ENCODE measurements around the gene HARBI1. TPM values are rescaled to one million over a fixed set of nuclear protein-coding genes. Genes with fewer than 3 reads are reported as not detected.

HARBI1 gene
- total and polyA plus RNA-seq, 4 experiments from 2014 or later = 7.2 to 10.6 (median 9.0) TPM

- Mint-ChIP-seq H3K9me3 (peaks cover 0 to 4% (median 0%) of the 10 kb centered on the region in 8 donors), H3K27ac (peak overlapping the region in 3 of 7 donors; percentile 15 to 23 (median 15)), H3K36me3 (peaks cover 8 to 16% of the 10 kb centered on the region in 2 donors), H3K27me3 (no peaks in the 10 kb centered on the region), H3K4me1 (peaks cover 20 to 31% (median 23%) of the 10 kb centered on the region in 4 donors), H3K4me3 (no peak overlapping the region)
- Histone ChIP-seq H3K9me3 (ENCODE audit: control insufficient read depth in 1 of 2, low read length in 2 of 2) (no peaks in the 10 kb centered on the region), H3K27me3 (ENCODE audit: insufficient read depth, low read length) (no peaks in the 10 kb centered on the region), H3K4me1 (ENCODE audit: insufficient read depth, low read length) (peaks cover 9% of the 10 kb centered on the region), H3K4me3 (ENCODE audit: low read length in 2 of 2) (no peak overlapping the region), H3K27ac (ENCODE audit: low read depth, low read length) (no peak overlapping the region), H3K36me3 (ENCODE audit: insufficient read depth, low read length) (no peaks in the 10 kb centered on the region)
- CTCF ChIA-PET (ENCODE audit: partially characterized antibody) = interaction anchor here (1.4 to 1.5 kb wide), 2 partner anchors 37 to 42 kb away, joined by 3 to 4 read pairs; no protein-coding TSS in a partner anchor
- no peak for DNase-seq
- POLR2A ChIA-PET (ENCODE audit: partially characterized antibody) = interaction anchor here (2.6 kb wide), 1 partner anchor 10 kb away, joined by 14 read pairs; no protein-coding TSS in a partner anchor
- intact Hi-C loops (cut with micrococcal nuclease) = no loop called here
These were observed 46.1 kb downstream of the HARBI1 start for GRCh38 chr11:46570790-46571398.

GRCh38 chr11:46565232-46565840, 51.7 kb downstream of the HARBI1 start:
- no peak overlapping the region for H3K27ac ChIP-seq (ENCODE audit: low read depth, low read length)
- intact Hi-C loops (cut with micrococcal nuclease) = no loop called here
- no peaks in the 10 kb centered on the region for H3K36me3 ChIP-seq (ENCODE audit: insufficient read depth, low read length)
- H3K4me1 Mint-ChIP-seq = peaks cover 15 to 46% (median 24%) of the 10 kb centered on the region in 4 donors
- H3K9me3 ChIP-seq (ENCODE audit: control insufficient read depth in 1 of 2, low read length in 2 of 2) = no peaks in the 10 kb centered on the region
- no peaks in the 10 kb centered on the region for H3K27me3 Mint-ChIP-seq
- CTCF ChIA-PET (ENCODE audit: partially characterized antibody) = interaction anchor here (1.7 kb wide), 1 partner anchor 24 kb away, joined by 4 read pairs; no protein-coding TSS in a partner anchor
- no peak overlapping the region for H3K27ac Mint-ChIP-seq
- H3K4me3 Mint-ChIP-seq = no peak overlapping the region
- peaks cover 24% of the 10 kb centered on the region for H3K4me1 ChIP-seq (ENCODE audit: insufficient read depth, low read length)
- peaks cover 0 to 4% of the 10 kb centered on the region in 2 donors for H3K36me3 Mint-ChIP-seq
- POLR2A ChIA-PET (ENCODE audit: partially characterized antibody) = no interaction called here
- DNase-seq = no peak
- no peaks in the 10 kb centered on the region for H3K9me3 Mint-ChIP-seq
- no peaks in the 10 kb centered on the region for H3K27me3 ChIP-seq (ENCODE audit: insufficient read depth, low read length)
- no peak overlapping the region for H3K4me3 ChIP-seq (ENCODE audit: low read length in 2 of 2)

GRCh38 chr11:46564459-46564858, 52.6 kb downstream of the HARBI1 start:
- Histone ChIP-seq H3K9me3 (ENCODE audit: control insufficient read depth in 1 of 2, low read length in 2 of 2) (no peaks in the 10 kb centered on the region), H3K27me3 (ENCODE audit: insufficient read depth, low read length) (no peaks in the 10 kb centered on the region), H3K27ac (ENCODE audit: low read depth, low read length) (no peak overlapping the region), H3K4me1 (ENCODE audit: insufficient read depth, low read length) (peaks cover 32% of the 10 kb centered on the region), H3K4me3 (ENCODE audit: low read length in 2 of 2) (no peak overlapping the region), H3K36me3 (ENCODE audit: insufficient read depth, low read length) (no peaks in the 10 kb centered on the region)
- intact Hi-C loops (cut with micrococcal nuclease) = no loop called here
- Mint-ChIP-seq H3K27ac (peak overlapping the region in 6 of 7 donors; percentile 10 to 53 (median 35)), H3K36me3 (peaks cover 0 to 3% of the 10 kb centered on the region in 2 donors), H3K9me3 (no peaks in the 10 kb centered on the region), H3K4me1 (peaks cover 15 to 52% (median 27%) of the 10 kb centered on the region in 4 donors), H3K4me3 (no peak overlapping the region), H3K27me3 (no peaks in the 10 kb centered on the region)
- no peak for DNase-seq
- CTCF ChIA-PET (ENCODE audit: partially characterized antibody) = interaction anchor here (0.6 kb wide), 1 partner anchor 76 kb away, joined by 3 read pairs; no protein-coding TSS in a partner anchor
- POLR2A ChIA-PET (ENCODE audit: partially characterized antibody) = no interaction called here

GRCh38 chr11:46562527-46562926, 54.5 kb downstream of the HARBI1 start:
- Histone ChIP-seq H3K4me3 (ENCODE audit: low read length in 2 of 2) (no peak overlapping the region), H3K9me3 (ENCODE audit: control insufficient read depth in 1 of 2, low read length in 2 of 2) (no peaks in the 10 kb centered on the region), H3K27me3 (ENCODE audit: insufficient read depth, low read length) (no peaks in the 10 kb centered on the region), H3K4me1 (ENCODE audit: insufficient read depth, low read length) (peaks cover 48% of the 10 kb centered on the region), H3K36me3 (ENCODE audit: insufficient read depth, low read length) (no peaks in the 10 kb centered on the region), H3K27ac (ENCODE audit: low read depth, low read length) (no peak overlapping the region)
- Mint-ChIP-seq H3K36me3 (peaks cover 0 to 3% of the 10 kb centered on the region in 2 donors), H3K27ac (peak overlapping the region; percentile 20 to 97 (median 73)), H3K4me1 (peaks cover 21 to 64% (median 43%) of the 10 kb centered on the region in 4 donors), H3K9me3 (no peaks in the 10 kb centered on the region), H3K27me3 (no peaks in the 10 kb centered on the region), H3K4me3 (no peak overlapping the region)
- intact Hi-C loops (cut with micrococcal nuclease) = no loop called here
- ChIA-PET CTCF (ENCODE audit: partially characterized antibody) (interaction anchor here (1.2 to 1.3 kb wide), 2 partner anchors 54 to 56 kb away, joined by 4 to 5 read pairs; partner anchors contain the start of genes ATG13 and HARBI1), POLR2A (ENCODE audit: partially characterized antibody) (interaction anchor here (1.3 to 2.4 kb wide), 3 partner anchors 9 to 31 kb away, joined by 5 to 14 read pairs (median 9); partner anchors contain the start of gene AMBRA1)
- no peak for DNase-seq

GRCh38 chr11:46560300-46560991, 56.6 kb downstream of the HARBI1 start:
- H3K36me3 ChIP-seq (ENCODE audit: insufficient read depth, low read length) = no peaks in the 10 kb centered on the region
- peak overlapping the region; percentile 77 for H3K27ac ChIP-seq (ENCODE audit: low read depth, low read length)
- intact Hi-C loops (cut with micrococcal nuclease) = loop anchor here (2.0 kb wide), 2 partner anchors 34 to 56 kb away; partner anchors contain the start of genes AMBRA1, ATG13 and HARBI1
- DNase-seq = peak; percentile 30 to 50 (median 39)
- Mint-ChIP-seq H3K36me3 (peaks cover 0 to 3% of the 10 kb centered on the region in 2 donors), H3K4me3 (peak overlapping the region; percentile 78 to 96 (median 92)), H3K9me3 (no peaks in the 10 kb centered on the region), H3K27ac (peak overlapping the region; percentile 90 to 99 (median 97)), H3K4me1 (peaks cover 32 to 80% (median 55%) of the 10 kb centered on the region in 4 donors), H3K27me3 (no peaks in the 10 kb centered on the region)
- ChIA-PET POLR2A (ENCODE audit: partially characterized antibody) (interaction anchor here (0.6 to 2.4 kb wide), 8 partner anchors 11 to 844 kb away, joined by 3 to 17 read pairs (median 4); partner anchors contain the start of genes AMBRA1, ATG13 and HARBI1), CTCF (ENCODE audit: partially characterized antibody) (interaction anchor here (1.1 to 2.1 kb wide), 12 partner anchors 12 to 322 kb away, joined by 3 to 11 read pairs (median 4); partner anchors contain the start of gene AMBRA1)
- H3K27me3 ChIP-seq (ENCODE audit: insufficient read depth, low read length) = no peaks in the 10 kb centered on the region
- peak overlapping the region; percentile 67 to 89 for H3K4me3 ChIP-seq (ENCODE audit: low read length in 2 of 2)
- H3K4me1 ChIP-seq (ENCODE audit: insufficient read depth, low read length) = peaks cover 59% of the 10 kb centered on the region
- no peaks in the 10 kb centered on the region for H3K9me3 ChIP-seq (ENCODE audit: control insufficient read depth in 1 of 2, low read length in 2 of 2)

- Mint-ChIP-seq H3K27ac (peak overlapping the region; percentile 90 to 99 (median 97)), H3K4me3 (peak overlapping the region; percentile 78 to 96 (median 92)), H3K36me3 (peaks cover 0 to 3% of the 10 kb centered on the region in 2 donors), H3K4me1 (peaks cover 38 to 85% (median 61%) of the 10 kb centered on the region in 4 donors), H3K27me3 (no peaks in the 10 kb centered on the region), H3K9me3 (no peaks in the 10 kb centered on the region)
- Histone ChIP-seq H3K27ac (ENCODE audit: low read depth, low read length) (peak overlapping the region; percentile 77), H3K36me3 (ENCODE audit: insufficient read depth, low read length) (no peaks in the 10 kb centered on the region), H3K9me3 (ENCODE audit: control insufficient read depth in 1 of 2, low read length in 2 of 2) (no peaks in the 10 kb centered on the region), H3K4me1 (ENCODE audit: insufficient read depth, low read length) (peaks cover 63% of the 10 kb centered on the region), H3K27me3 (ENCODE audit: insufficient read depth, low read length) (no peaks in the 10 kb centered on the region), H3K4me3 (ENCODE audit: low read length in 2 of 2) (peak overlapping the region; percentile 67 to 89)
- DNase-seq = no peak
- CTCF ChIA-PET (ENCODE audit: partially characterized antibody) = interaction anchor here (1.3 to 2.1 kb wide), 9 partner anchors 12 to 322 kb away, joined by 3 to 11 read pairs (median 4); partner anchors contain the start of gene AMBRA1
- intact Hi-C loops (cut with micrococcal nuclease) = loop anchor here (2.0 kb wide), 2 partner anchors 35 to 57 kb away; partner anchors contain the start of genes AMBRA1, ATG13 and HARBI1
- POLR2A ChIA-PET (ENCODE audit: partially characterized antibody) = interaction anchor here (0.9 to 1.7 kb wide), 5 partner anchors 19 to 180 kb away, joined by 3 to 17 read pairs (median 4); partner anchors contain the start of genes AMBRA1, ATG13 and HARBI1
These were observed 57.2 kb downstream of the HARBI1 start for GRCh38 chr11:46559815-46560214.
